Hepatocyte (in vitro differentiated cells): Measurements from ENCODE around the gene STX12.

Experiments
- EZH2 ChIP-seq: fragments of 200-600 bp; sonication (generic); IDR thresholded peaks from 2 replicates; pipeline ENCODE4 v1.6.1; 2016; ENCODE audit warnings: antibody characterized with exemption, mild to moderate bottlenecking, borderline replicate concordance
- EZH2phosphoT487 ChIP-seq: fragments of 200-600 bp; sonication (generic); IDR thresholded peaks from one replicate; pipeline ENCODE4 v1.6.1; 2018; ENCODE audit warnings: antibody characterized with exemption, mild to moderate bottlenecking, low read depth, moderate library complexity; ENCODE audit not compliant: unreplicated experiment, severe bottlenecking
- TF ChIP-seq, protein P1 (sequence below): fragments of 200-600 bp; sonication (generic); IDR thresholded peaks from 2 replicates; pipeline ENCODE4 v1.5.1; 2016; ENCODE audit warnings: antibody characterized with exemption, mild to moderate bottlenecking; ENCODE audit not compliant: poor library complexity

DNA sequence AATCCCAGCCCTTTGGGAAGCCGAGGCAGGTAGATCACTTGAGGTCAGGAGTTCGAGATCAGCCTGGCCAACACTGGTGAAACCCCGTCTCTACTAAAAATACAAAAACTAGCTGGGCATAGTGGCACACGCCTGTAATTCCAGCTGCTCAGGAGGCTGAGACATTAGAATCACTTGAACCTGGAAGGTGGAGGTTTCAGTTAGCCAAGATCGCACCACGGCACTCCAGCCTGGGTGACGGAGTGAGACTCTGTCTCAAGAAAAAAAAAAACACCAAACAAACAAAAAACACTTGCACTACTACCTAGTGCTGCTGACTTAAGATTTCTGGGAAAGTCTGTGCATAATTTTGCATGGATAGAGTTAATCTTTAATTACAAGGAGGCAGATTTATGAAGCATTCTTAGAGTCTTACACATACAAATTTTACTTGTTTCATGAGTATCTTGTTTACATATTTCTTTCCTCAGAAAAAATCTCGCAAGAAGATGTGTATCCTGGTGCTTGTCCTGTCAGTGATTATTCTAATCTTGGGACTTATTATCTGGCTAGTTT lies 48.8 kb downstream of the STX12 start:
- TF ChIP-seq, protein P1, sequence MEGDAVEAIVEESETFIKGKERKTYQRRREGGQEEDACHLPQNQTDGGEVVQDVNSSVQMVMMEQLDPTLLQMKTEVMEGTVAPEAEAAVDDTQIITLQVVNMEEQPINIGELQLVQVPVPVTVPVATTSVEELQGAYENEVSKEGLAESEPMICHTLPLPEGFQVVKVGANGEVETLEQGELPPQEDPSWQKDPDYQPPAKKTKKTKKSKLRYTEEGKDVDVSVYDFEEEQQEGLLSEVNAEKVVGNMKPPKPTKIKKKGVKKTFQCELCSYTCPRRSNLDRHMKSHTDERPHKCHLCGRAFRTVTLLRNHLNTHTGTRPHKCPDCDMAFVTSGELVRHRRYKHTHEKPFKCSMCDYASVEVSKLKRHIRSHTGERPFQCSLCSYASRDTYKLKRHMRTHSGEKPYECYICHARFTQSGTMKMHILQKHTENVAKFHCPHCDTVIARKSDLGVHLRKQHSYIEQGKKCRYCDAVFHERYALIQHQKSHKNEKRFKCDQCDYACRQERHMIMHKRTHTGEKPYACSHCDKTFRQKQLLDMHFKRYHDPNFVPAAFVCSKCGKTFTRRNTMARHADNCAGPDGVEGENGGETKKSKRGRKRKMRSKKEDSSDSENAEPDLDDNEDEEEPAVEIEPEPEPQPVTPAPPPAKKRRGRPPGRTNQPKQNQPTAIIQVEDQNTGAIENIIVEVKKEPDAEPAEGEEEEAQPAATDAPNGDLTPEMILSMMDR: no peak
- no peak for TF ChIP-seq EZH2phosphoT487
- no peak for TF ChIP-seq EZH2
